ENCODE measurements around the gene PLAAT3.

GRCh38 chr11:63527667-63528066, 86.6 kb downstream of the PLAAT3 start:
- TF ChIP-seq POLR2A (IDR thresholded peaks at IDR 0.05; ENCODE audit: low read length) (no peak), GATA1 (IDR thresholded peaks at IDR 0.05; ENCODE audit: low read depth, low read length) (no peak)

Measured in erythroblast (primary cell).